Astrocyte of the cerebellum (primary cell): ENCODE data around the gene BCO1.

Experiments
- DNase-seq: peaks from one replicate; pipeline ENCODE4 v3.0.0-alpha.2; 2011; ENCODE audit warnings: low read depth
- H3K4me3 ChIP-seq: 2 replicates; pipeline ENCODE4 v1.5.1; 2011; ENCODE audit warnings: mild to moderate bottlenecking, low read depth, low read length, moderate library complexity
- in situ Hi-C: cut with HindIII; loops from 2 replicates; pipeline ENCODE4 v1.10.0; 2017; ENCODE audit warnings: low sequenced_read_pairs
- TF ChIP-seq, protein P1 (sequence below): IDR thresholded peaks from 2 replicates; pipeline ENCODE4 v1.5.1; 2012; ENCODE audit warnings: low read length, low read depth, moderate library complexity, mild to moderate bottlenecking; ENCODE audit errors: missing control alignments

BCO1 gene, protein sequence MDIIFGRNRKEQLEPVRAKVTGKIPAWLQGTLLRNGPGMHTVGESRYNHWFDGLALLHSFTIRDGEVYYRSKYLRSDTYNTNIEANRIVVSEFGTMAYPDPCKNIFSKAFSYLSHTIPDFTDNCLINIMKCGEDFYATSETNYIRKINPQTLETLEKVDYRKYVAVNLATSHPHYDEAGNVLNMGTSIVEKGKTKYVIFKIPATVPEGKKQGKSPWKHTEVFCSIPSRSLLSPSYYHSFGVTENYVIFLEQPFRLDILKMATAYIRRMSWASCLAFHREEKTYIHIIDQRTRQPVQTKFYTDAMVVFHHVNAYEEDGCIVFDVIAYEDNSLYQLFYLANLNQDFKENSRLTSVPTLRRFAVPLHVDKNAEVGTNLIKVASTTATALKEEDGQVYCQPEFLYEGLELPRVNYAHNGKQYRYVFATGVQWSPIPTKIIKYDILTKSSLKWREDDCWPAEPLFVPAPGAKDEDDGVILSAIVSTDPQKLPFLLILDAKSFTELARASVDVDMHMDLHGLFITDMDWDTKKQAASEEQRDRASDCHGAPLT

DNA sequence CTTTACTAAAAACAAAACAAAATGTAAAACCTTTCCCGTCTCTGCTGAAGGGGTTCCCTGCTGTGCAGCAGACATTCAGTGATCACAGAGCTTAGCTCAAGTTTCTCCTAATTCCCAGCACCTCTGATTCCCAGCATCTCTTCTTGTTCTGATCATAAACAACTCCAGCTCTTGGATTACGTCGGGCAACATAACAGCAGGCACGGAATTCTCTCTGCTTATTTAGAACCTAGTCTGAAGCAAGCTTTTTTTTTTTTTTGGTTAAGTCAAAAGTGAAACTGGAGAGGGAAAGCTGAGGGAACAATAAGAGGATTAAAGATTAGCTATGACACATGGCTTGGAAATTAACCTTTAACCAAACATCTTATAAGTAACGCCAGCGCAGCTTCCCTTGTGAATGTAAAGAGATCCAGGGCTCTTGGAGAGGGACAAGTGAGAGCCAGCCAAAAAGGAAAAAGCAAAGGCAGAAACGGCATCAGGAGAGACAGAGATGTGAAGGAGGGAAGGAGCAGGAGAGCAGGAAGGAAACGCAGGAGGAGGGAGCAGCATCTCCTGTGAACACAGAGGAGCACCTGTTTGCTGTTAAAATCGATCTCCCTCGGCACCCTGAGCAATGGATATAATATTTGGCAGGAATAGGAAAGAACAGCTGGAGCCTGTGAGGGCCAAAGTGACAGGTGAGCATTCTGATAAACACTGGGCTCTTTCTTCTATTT, at the start of gene BCO1:
Gene BCO1 (plus strand): TSS at position 394 of the 716 bp plus-strand sequence. CDS start 220 bp downstream, at position 614.
- TF ChIP-seq, protein P1, sequence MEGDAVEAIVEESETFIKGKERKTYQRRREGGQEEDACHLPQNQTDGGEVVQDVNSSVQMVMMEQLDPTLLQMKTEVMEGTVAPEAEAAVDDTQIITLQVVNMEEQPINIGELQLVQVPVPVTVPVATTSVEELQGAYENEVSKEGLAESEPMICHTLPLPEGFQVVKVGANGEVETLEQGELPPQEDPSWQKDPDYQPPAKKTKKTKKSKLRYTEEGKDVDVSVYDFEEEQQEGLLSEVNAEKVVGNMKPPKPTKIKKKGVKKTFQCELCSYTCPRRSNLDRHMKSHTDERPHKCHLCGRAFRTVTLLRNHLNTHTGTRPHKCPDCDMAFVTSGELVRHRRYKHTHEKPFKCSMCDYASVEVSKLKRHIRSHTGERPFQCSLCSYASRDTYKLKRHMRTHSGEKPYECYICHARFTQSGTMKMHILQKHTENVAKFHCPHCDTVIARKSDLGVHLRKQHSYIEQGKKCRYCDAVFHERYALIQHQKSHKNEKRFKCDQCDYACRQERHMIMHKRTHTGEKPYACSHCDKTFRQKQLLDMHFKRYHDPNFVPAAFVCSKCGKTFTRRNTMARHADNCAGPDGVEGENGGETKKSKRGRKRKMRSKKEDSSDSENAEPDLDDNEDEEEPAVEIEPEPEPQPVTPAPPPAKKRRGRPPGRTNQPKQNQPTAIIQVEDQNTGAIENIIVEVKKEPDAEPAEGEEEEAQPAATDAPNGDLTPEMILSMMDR = no peak
- in situ Hi-C loops = no loop called here
- DNase-seq = peak; percentile 68
- peak within 1 kb of the TSS; percentile 27 for H3K4me3 ChIP-seq

DNA sequence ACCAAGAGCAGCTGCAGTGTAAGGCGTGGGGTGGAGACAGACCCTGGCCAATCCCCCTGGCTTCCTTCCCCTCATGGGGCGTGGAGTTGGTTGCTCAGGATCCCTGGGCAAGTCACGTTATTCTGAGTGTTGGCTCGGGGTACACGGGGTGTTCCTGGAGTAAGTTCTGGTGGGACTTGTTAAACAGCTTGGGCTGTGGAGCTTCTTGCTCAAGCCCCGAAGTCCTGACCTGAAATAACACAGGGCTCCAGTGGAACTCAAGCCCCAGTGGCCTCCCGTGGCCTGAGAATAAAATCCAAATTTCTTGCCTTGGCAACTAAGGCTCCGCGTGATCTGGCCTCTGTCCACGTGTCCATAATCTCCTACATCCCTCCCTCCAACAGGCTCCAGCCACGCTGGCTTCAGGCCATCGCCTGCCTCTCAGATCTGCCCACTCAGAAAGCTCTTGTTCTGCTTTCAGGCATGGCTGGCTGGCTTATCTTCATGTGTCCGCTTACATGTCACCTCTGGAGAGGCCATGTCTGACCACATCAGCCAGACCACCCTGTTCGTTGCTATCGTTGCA, 49.3 kb upstream of the BCO1 start:
- no peak overlapping the region for H3K4me3 ChIP-seq
- TF ChIP-seq, protein P1 = no peak
- in situ Hi-C loops = no loop called here
- no peak for DNase-seq

DNA sequence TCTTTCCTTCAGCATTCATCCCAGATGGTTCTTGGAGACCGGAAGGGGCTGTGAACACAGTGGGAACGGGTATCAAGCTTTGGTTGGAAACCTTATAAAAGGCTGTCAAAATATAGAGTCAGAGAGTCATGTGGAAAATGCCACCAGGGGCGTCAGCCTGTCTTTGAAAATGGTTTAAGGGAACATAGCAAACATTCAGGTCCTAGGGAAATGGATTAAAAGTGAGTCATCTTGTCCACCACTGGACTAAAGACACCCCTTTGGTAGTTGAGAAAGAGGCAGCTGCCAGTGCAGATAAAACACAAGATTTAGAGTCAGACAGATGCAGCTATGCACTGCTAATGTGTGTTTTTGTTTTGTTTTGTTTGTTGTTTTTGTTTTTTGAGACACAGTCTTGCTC, 47.8 kb upstream of the BCO1 start:
- TF ChIP-seq, protein P1 = no peak
- no peak for DNase-seq
- in situ Hi-C loops = no loop called here
- H3K4me3 ChIP-seq = no peak overlapping the region

DNA sequence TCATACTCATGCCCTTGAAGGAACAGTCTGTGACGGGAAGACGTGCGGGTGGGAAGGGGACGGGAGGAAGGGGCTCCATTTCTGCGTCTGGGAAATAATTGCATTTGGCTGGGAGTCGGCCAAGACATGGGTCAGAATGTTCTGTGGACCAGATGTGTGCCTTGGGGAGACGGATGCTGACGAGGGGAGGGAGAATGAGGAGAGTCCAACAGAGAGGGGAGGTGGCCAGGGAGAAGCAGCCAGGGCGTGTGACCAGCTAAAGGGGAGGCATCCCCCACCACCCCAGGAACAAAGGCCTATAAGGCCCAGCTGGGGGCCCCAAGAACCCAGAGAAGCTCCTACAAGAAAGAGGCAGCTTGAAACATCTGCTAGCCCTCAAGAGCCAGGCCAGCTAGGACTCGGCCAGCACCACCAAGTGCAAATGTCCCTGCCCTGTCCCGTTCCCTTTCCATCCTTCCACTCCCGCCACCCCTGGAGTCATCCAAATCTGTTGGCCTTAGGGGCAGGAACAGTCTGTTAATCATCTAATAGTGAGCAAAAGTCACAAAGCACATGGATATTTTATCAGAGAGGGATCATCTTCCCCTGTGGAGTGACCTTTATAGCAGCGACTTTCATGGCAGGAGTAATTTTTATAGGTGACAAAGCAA, 42.5 kb upstream of the BCO1 start:
- TF ChIP-seq, protein P1 = no peak
- DNase-seq = no peak
- no peak overlapping the region for H3K4me3 ChIP-seq
- in situ Hi-C loops = no loop called here

DNA sequence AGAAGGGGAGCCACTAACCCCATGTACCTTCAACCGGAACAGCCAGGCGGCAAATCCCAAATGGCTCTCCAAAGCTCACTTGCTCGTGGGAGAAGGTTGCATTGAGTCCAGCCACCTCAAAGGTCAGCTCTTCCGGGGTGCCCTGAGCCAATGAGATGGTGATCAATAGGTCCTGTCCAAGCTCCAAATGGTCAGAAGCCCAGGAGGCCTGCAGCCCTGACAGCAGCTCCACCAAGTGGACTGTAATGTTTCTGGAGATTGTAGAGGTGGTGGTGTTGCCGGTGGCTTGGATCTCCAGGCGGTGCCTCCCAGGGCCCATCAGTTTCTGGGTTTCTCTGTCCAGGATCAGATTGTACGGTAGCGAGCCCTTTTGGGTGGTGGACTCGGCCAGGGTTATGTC, 39.9 kb upstream of the BCO1 start:
- in situ Hi-C loops = no loop called here
- TF ChIP-seq, protein P1 = peak; percentile 16
- DNase-seq = no peak
- H3K4me3 ChIP-seq = no peak overlapping the region

DNA sequence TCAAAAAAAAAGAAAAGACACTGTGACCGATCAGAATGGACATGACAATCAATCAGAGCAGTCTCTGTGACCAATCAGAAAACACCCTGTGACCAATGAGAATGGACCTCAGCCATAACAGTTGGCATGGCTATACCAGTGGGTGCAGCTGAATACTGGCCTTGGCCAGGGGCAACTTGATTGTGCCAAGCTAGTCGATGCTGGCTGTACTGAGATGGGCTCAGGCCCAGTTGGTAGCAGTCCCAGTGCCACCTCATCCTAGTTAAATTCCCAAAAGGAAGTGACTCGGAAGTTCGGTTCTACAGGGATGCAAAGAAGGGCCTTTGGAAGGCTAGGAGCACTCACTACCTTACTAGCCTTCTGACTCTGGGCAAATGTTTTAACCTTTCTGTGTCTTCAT, 37.2 kb upstream of the BCO1 start:
- in situ Hi-C loops = no loop called here
- H3K4me3 ChIP-seq = no peak overlapping the region
- DNase-seq = no peak
- TF ChIP-seq, protein P1 = no peak
